OCI-LY7 (cell line): ENCODE results near the gene ANKRD44. TPM values are rescaled to one million over a fixed set of nuclear protein-coding genes. Genes with fewer than 3 reads are reported as not detected.

ENCODE experiments used
- BruUV-seq: library from RNA; stranded (reverse); fragments of 400-500 nt; replicated peaks from 2 replicates; lab custom pipeline; 2021; lab: Mats Ljungman, UMichigan
- CTCF ChIA-PET: fragments of 300-600 bp; sonication (Branson Sonifier 250); formaldehyde crosslinking; loops from one replicate; lab custom pipeline; 2022; ENCODE audit warnings: antibody characterized with exemption; ENCODE audit not compliant: unreplicated experiment; lab: Charles Lee
- POLR2A ChIA-PET: fragments of 300-600 bp; sonication (Branson Sonifier 250); formaldehyde crosslinking; loops from one replicate; lab custom pipeline; 2022; ENCODE audit warnings: antibody characterized with exemption; lab: Charles Lee
- DNase-seq: peaks from one replicate; pipeline ENCODE4 v3.0.0-alpha.2; 2015; ENCODE audit warnings: low spot score
- H2AFZ ChIP-seq: fragments of 200-600 bp; sonication (generic), shearing (Covaris generic); 2 replicates; pipeline ENCODE4 v1.6.1; 2014; ENCODE audit warnings: mild to moderate bottlenecking, antibody characterized with exemption, low read length, moderate library complexity
- H3K27ac ChIP-seq: fragments of 200-600 bp; sonication (generic); 2 replicates; pipeline ENCODE4 v1.5.1; 2014; ENCODE audit warnings: mixed run types, low read depth, mild to moderate bottlenecking, moderate library complexity, low read length, inconsistent platforms; ENCODE audit not compliant: poor library complexity, severe bottlenecking
- H3K36me3 ChIP-seq: fragments of 200-600 bp; sonication (generic); 2 replicates; pipeline ENCODE4 v1.6.1; 2014; ENCODE audit warnings: mild to moderate bottlenecking, antibody characterized with exemption, low read length, moderate library complexity, mixed read lengths; ENCODE audit not compliant: insufficient read depth
- H3K4me1 ChIP-seq: fragments of 200-600 bp; sonication (generic); 2 replicates; pipeline ENCODE4 v1.5.1; 2014; ENCODE audit warnings: mild to moderate bottlenecking, low read length; ENCODE audit not compliant: insufficient read depth, poor library complexity, severe bottlenecking
- H3K4me2 ChIP-seq: fragments of 200-600 bp; sonication (generic); 2 replicates; pipeline ENCODE4 v1.6.1; 2014; ENCODE audit warnings: mild to moderate bottlenecking, low read length
- H3K4me3 ChIP-seq: fragments of 200-600 bp; sonication (generic); 2 replicates; pipeline ENCODE4 v1.5.1; 2014; ENCODE audit warnings: mild to moderate bottlenecking, low read depth, low read length; ENCODE audit not compliant: poor library complexity, severe bottlenecking
- H3K79me2 ChIP-seq: fragments of 200-600 bp; sonication (generic); 2 replicates; pipeline ENCODE4 v1.6.1; 2016; ENCODE audit warnings: low read depth, mild to moderate bottlenecking, low read length, moderate library complexity, mixed read lengths; ENCODE audit not compliant: insufficient read depth
- H3K9me2 ChIP-seq: fragments of 200-600 bp; sonication (generic); 2 replicates; pipeline ENCODE4 v1.6.1; 2016; ENCODE audit warnings: mild to moderate bottlenecking, low read length, mixed read lengths; ENCODE audit not compliant: insufficient read depth
- H3K9me3 ChIP-seq: fragments of 200-600 bp; sonication (generic); 2 replicates; pipeline ENCODE4 v1.6.1; 2014; ENCODE audit warnings: mild to moderate bottlenecking, mixed run types, low read length, mixed read lengths
- H4K20me1 ChIP-seq: fragments of 200-600 bp; sonication (generic); 2 replicates; pipeline ENCODE4 v1.6.1; 2014; ENCODE audit warnings: mild to moderate bottlenecking, antibody characterized with exemption, low read length, moderate library complexity, mixed read lengths; ENCODE audit not compliant: insufficient read depth
- EZH2phosphoT487 ChIP-seq: fragments of 200-600 bp; sonication (generic); IDR thresholded peaks from 2 replicates; pipeline ENCODE4 v1.6.1; 2018; ENCODE audit warnings: low read depth, borderline replicate concordance, mild to moderate bottlenecking, mixed run types, antibody characterized with exemption, low read length, moderate library complexity, mixed read lengths
- intact Hi-C: fragments of 100-400 bp; cut with micrococcal nuclease; formaldehyde crosslinking; loops from one replicate; pipeline ENCODE4 v1.10.0; 2022; ENCODE audit not compliant: unreplicated experiment
- total RNA-seq, 2 experiments: library from RNA; depleted of rRNA in 1 of 2; stranded (reverse); fragments of >200 nt in 1 of 2; shearing (Covaris generic) in 1 of 2; gene quantifications; 2 replicates each; pipeline ENCODE4 v1.2.3, GENCODE V29; 2014 to 2022
- TF ChIP-seq, protein P1 (sequence below): fragments of 200-600 bp; sonication (generic); conservative IDR thresholded peaks from 2 replicates; pipeline ENCODE4 v1.5.1; 2014; ENCODE audit warnings: mild to moderate bottlenecking, antibody characterized with exemption, low read length, moderate library complexity, mixed read lengths

The ANKRD44 gene
- total RNA-seq, 2 experiments from 2014 or later = 69.4 to 73.7 TPM

DNA sequence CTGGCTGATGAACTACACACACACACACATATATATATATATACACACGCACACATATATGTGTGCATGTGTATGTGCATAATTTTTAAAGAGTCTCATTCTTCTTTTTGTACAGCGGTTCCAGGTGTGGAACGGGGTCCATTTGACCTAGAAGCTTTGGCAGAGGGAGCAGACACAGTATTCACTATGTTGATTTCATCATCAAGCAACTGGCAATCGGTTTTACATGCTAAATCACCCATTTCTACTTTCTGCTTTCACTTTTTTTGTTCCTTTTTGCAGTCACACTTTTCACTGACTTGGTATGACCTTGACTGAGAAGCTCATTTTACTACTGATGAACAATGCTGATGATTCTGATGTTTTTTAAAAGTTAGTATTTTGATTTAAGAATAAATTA, 321.1 kb downstream of the ANKRD44 start:
- ChIA-PET CTCF (no interaction called here), POLR2A (interaction anchor here (0.7 to 1.2 kb wide), 3 partner anchors 97 to 1774 kb away, joined by 4 to 5 read pairs (median 4); no protein-coding TSS in a partner anchor)
- no peak for TF ChIP-seq EZH2phosphoT487
- TF ChIP-seq, protein P1, sequence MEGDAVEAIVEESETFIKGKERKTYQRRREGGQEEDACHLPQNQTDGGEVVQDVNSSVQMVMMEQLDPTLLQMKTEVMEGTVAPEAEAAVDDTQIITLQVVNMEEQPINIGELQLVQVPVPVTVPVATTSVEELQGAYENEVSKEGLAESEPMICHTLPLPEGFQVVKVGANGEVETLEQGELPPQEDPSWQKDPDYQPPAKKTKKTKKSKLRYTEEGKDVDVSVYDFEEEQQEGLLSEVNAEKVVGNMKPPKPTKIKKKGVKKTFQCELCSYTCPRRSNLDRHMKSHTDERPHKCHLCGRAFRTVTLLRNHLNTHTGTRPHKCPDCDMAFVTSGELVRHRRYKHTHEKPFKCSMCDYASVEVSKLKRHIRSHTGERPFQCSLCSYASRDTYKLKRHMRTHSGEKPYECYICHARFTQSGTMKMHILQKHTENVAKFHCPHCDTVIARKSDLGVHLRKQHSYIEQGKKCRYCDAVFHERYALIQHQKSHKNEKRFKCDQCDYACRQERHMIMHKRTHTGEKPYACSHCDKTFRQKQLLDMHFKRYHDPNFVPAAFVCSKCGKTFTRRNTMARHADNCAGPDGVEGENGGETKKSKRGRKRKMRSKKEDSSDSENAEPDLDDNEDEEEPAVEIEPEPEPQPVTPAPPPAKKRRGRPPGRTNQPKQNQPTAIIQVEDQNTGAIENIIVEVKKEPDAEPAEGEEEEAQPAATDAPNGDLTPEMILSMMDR = no peak
- Histone ChIP-seq H3K4me3 (no peak overlapping the region), H3K4me1 (peaks cover 4% of the 10 kb centered on the region), H3K9me2 (no peaks in the 10 kb centered on the region), H4K20me1 (no peaks in the 10 kb centered on the region), H3K36me3 (peaks cover 21% of the 10 kb centered on the region), H3K9me3 (no peaks in the 10 kb centered on the region), H3K27ac (no peak overlapping the region), H3K79me2 (no peaks in the 10 kb centered on the region), H3K4me2 (no peak overlapping the region), H2AFZ (no peak overlapping the region)
- BruUV-seq = TSS peak; percentile 14
- intact Hi-C loops = no loop called here
- DNase-seq = no peak

DNA sequence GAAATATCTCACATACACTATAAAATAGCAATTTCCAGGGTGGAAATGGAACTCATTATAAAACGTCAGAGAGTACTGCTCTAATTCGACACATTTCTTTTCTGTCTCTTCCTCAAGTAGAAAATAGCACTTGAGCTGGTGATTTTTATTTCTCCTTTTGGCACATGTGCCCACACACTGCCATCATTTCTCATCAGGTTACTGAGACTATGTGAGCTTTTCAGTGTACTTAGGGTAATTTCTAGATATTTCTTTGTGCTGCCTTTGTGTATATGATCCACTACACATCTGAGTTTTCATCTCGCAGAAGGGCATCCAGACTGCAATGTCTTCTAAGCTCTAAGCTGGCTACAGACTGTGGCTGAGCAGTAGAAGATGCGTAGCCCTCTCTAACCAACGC, 321.9 kb downstream of the ANKRD44 start:
- Histone ChIP-seq H4K20me1 (no peaks in the 10 kb centered on the region), H3K4me1 (peaks cover 4% of the 10 kb centered on the region), H3K9me3 (no peaks in the 10 kb centered on the region), H3K4me3 (no peak overlapping the region), H2AFZ (no peak overlapping the region), H3K9me2 (no peaks in the 10 kb centered on the region), H3K4me2 (no peak overlapping the region), H3K79me2 (no peaks in the 10 kb centered on the region), H3K36me3 (peaks cover 15% of the 10 kb centered on the region), H3K27ac (no peak overlapping the region)
- intact Hi-C loops = no loop called here
- no peak for TF ChIP-seq EZH2phosphoT487
- TF ChIP-seq, protein P1 = no peak
- BruUV-seq = no TSS peak
- no peak for DNase-seq
- ChIA-PET CTCF (no interaction called here), POLR2A (interaction anchor here (0.6 to 1.2 kb wide), 3 partner anchors 86 to 638 kb away, joined by 3 to 6 read pairs (median 5); no protein-coding TSS in a partner anchor)

GRCh38 chr2:196987649-196988364, 322.8 kb downstream of the ANKRD44 start:
- no TSS peak for BruUV-seq
- H3K27ac ChIP-seq = no peak overlapping the region
- DNase-seq = peak; percentile 8

More at GRCh38 chr2:196987649-196988364, 322.8 kb downstream of the ANKRD44 start:
- intact Hi-C loops = no loop called here
- Histone ChIP-seq H3K9me3 (no peaks in the 10 kb centered on the region), H3K36me3 (peaks cover 9% of the 10 kb centered on the region), H4K20me1 (no peaks in the 10 kb centered on the region), H3K4me2 (no peak overlapping the region), H3K9me2 (no peaks in the 10 kb centered on the region), H3K79me2 (no peaks in the 10 kb centered on the region), H2AFZ (no peak overlapping the region), H3K4me1 (peaks cover 4% of the 10 kb centered on the region), H3K4me3 (no peak overlapping the region)
- CTCF ChIA-PET = no interaction called here
- TF ChIP-seq EZH2phosphoT487 = no peak
- TF ChIP-seq, protein P1 = no peak
- POLR2A ChIA-PET = interaction anchor here (0.6 kb wide), 1 partner anchor 85 kb away, joined by 3 read pairs; no protein-coding TSS in a partner anchor
